Measurements from ENCODE around the gene PLEK2. TPM values are rescaled to one million over a fixed set of nuclear protein-coding genes. Genes with fewer than 3 reads are reported as not detected.
A peak's percentile ranks its signal among the peaks of the same experiment; 100 is the strongest.

Gene PLEK2, protein sequence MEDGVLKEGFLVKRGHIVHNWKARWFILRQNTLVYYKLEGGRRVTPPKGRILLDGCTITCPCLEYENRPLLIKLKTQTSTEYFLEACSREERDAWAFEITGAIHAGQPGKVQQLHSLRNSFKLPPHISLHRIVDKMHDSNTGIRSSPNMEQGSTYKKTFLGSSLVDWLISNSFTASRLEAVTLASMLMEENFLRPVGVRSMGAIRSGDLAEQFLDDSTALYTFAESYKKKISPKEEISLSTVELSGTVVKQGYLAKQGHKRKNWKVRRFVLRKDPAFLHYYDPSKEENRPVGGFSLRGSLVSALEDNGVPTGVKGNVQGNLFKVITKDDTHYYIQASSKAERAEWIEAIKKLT
- not detected for total RNA-seq
- long read RNA-seq: 0 reads

GRCh38 chr14:67411820-67412421, at the start of gene PLEK2:
Gene PLEK2, minus strand, starts transcription at chr14:67412165. Its CDS starts 106 bp downstream, at chr14:67412059.
- no peaks in the 10 kb centered on the region for H3K9me3 ChIP-seq (replicated peaks)
- peaks cover 12% of the 10 kb centered on the region for H3K4me1 ChIP-seq
- no peak for DNase-seq
- H3K36me3 ChIP-seq: no peaks in the 10 kb centered on the region
- peak within 1 kb of the TSS; percentile 64 for H3K4me3 ChIP-seq
- intact Hi-C loops (cut with micrococcal nuclease): no loop called here
- TF ChIP-seq CTCF (IDR thresholded peaks at IDR 0.05; ENCODE audit: borderline replicate concordance): no peak
- peaks cover 26% of the 10 kb centered on the region for H3K27me3 ChIP-seq (ENCODE audit: low read depth)
- no peak within 1 kb of the TSS for H3K27ac ChIP-seq (replicated peaks)

GRCh38 chr14:67461341-67461985, 49.5 kb upstream of the PLEK2 start:
- no peak for TF ChIP-seq CTCF (IDR thresholded peaks at IDR 0.05; ENCODE audit: borderline replicate concordance)
- H3K4me3 ChIP-seq: no peak overlapping the region
- H3K27me3 ChIP-seq (ENCODE audit: low read depth): peaks cover 4% of the 10 kb centered on the region
- H3K9me3 ChIP-seq (replicated peaks): no peaks in the 10 kb centered on the region
- no peak overlapping the region for H3K27ac ChIP-seq (replicated peaks)
- H3K36me3 ChIP-seq: no peaks in the 10 kb centered on the region
- peaks cover 39% of the 10 kb centered on the region for H3K4me1 ChIP-seq
- DNase-seq: no peak
- intact Hi-C loops (cut with micrococcal nuclease): no loop called here

DNA sequence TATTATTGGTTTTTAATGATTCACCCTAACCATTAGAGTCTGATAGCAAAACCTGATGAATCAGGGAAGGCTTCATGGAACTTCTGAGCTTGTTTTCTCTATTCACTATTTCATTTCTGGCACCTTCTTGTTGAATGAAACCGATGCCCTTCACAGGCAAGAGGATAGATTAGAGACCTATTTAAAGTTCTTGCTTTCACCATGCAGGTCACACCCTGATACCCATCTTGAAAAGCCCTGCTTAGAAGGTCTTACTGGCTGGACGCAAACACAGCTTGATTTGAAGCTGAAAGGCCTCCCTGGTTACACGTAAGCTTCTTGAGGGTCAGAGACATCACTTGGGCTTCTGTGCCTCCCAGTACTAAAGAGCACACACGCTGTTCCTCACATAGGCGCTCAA, 47.4 kb upstream of the PLEK2 start:
- intact Hi-C loops (cut with micrococcal nuclease): no loop called here
- peaks cover 4% of the 10 kb centered on the region for H3K27me3 ChIP-seq (ENCODE audit: low read depth)
- peaks cover 39% of the 10 kb centered on the region for H3K4me1 ChIP-seq
- H3K4me3 ChIP-seq: no peak overlapping the region
- no peak for TF ChIP-seq CTCF (IDR thresholded peaks at IDR 0.05; ENCODE audit: borderline replicate concordance)
- H3K9me3 ChIP-seq (replicated peaks): no peaks in the 10 kb centered on the region
- H3K36me3 ChIP-seq: no peaks in the 10 kb centered on the region
- DNase-seq: no peak
- H3K27ac ChIP-seq (replicated peaks): peak overlapping the region; percentile 42

DNA sequence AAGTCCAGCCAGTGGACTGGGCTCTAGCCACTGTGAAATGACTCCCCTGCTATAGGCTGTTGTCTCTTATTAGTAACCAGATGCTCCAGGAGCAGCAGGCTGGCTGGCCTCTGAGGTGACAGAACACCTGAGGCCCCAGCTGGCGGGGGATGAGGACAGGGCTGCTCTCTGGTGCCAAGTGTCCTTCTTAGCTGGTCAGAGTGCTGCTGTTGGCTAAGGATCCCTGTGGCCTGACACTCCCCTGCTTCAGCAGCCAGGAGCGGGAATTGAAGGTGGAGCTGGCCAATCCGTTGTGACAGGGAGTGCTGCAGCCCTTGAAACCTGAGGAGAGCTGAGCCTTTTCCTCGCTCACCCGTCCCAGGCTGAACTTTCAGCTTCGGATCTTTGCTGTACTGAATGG, 45.8 kb upstream of the PLEK2 start:
- no peak overlapping the region for H3K4me3 ChIP-seq
- peak; percentile 30 for DNase-seq
- intact Hi-C loops (cut with micrococcal nuclease): no loop called here
- H3K9me3 ChIP-seq (replicated peaks): no peaks in the 10 kb centered on the region
- H3K27me3 ChIP-seq (ENCODE audit: low read depth): peaks cover 4% of the 10 kb centered on the region
- TF ChIP-seq CTCF (IDR thresholded peaks at IDR 0.05; ENCODE audit: borderline replicate concordance): no peak
- H3K36me3 ChIP-seq: no peaks in the 10 kb centered on the region
- H3K27ac ChIP-seq (replicated peaks): peak overlapping the region; percentile 60
- peaks cover 54% of the 10 kb centered on the region for H3K4me1 ChIP-seq

DNA sequence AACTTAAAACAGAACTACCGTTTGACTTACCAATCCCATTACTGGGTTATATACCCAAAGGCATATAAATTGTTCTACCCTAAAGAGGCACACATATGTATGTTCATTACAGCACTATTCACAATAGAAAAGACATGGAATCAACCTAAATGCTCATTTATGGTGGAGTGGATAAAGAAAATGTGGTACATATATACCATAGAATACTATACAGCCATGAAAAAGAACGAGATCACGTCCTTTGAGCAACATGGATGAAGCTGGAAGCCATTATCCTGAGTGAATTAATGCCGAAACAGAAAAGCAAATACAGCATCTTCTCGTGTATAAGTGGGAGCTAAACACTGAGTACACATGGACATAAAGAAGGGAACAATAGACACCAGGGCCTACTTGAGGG, 44.8 kb upstream of the PLEK2 start:
- H3K4me3 ChIP-seq: no peak overlapping the region
- intact Hi-C loops (cut with micrococcal nuclease): no loop called here
- TF ChIP-seq CTCF (IDR thresholded peaks at IDR 0.05; ENCODE audit: borderline replicate concordance): no peak
- DNase-seq: no peak
- no peaks in the 10 kb centered on the region for H3K36me3 ChIP-seq
- no peak overlapping the region for H3K27ac ChIP-seq (replicated peaks)
- H3K4me1 ChIP-seq: peaks cover 52% of the 10 kb centered on the region
- peaks cover 4% of the 10 kb centered on the region for H3K27me3 ChIP-seq (ENCODE audit: low read depth)
- H3K9me3 ChIP-seq (replicated peaks): no peaks in the 10 kb centered on the region

Data from left ventricle myocardium inferior (tissue), 1 donor.